HEK293T (cell line): ENCODE data around the gene STX18.
A peak's percentile ranks its signal among the peaks of the same experiment; 100 is the strongest.

Experiments used
- CTCF ChIA-PET: fragments of 350-600 bp; formaldehyde crosslinking; extraction: SDS; loops from one replicate; lab custom pipeline; 2021; ENCODE audit warnings: antibody characterized with exemption, inconsistent platforms; lab: Yijun Ruan, JAX
- POLR2A ChIA-PET: fragments of 350-600 bp; formaldehyde crosslinking; extraction: SDS; loops from one replicate; lab custom pipeline; 2020; ENCODE audit warnings: antibody characterized with exemption, inconsistent platforms; lab: Yijun Ruan, JAX
- DNase-seq: peaks from one replicate; pipeline ENCODE4 v3.0.0; 2012; ENCODE audit warnings: mixed read lengths; ENCODE audit errors: extremely low spot score
- ARNT ChIP-seq: fragments of 450-650 bp; IDR thresholded peaks from 2 replicates; pipeline ENCODE4 v1.6.1; 2017; ENCODE audit warnings: mild to moderate bottlenecking
- BHLHE40 ChIP-seq: fragments of 450-650 bp; IDR thresholded peaks from 2 replicates; pipeline ENCODE4 v1.6.1; 2016; ENCODE audit warnings: mild to moderate bottlenecking, moderate library complexity, borderline replicate concordance
- CTBP1 ChIP-seq: fragments of 450-650 bp; IDR thresholded peaks from 2 replicates; pipeline ENCODE4 v1.6.1; 2016; ENCODE audit warnings: borderline replicate concordance
- ELF4 ChIP-seq: fragments of 450-650 bp; IDR thresholded peaks from 2 replicates; pipeline ENCODE4 v1.6.1; 2017; ENCODE audit warnings: antibody characterized with exemption
- FOXA1 ChIP-seq: fragments of 450-650 bp; IDR thresholded peaks from 2 replicates; pipeline ENCODE4 v1.6.1; 2016; ENCODE audit warnings: mild to moderate bottlenecking
- FOXK2 ChIP-seq: fragments of 450-650 bp; IDR thresholded peaks from 2 replicates; pipeline ENCODE4 v1.6.1; 2016; ENCODE audit warnings: mild to moderate bottlenecking
- FOXM1 ChIP-seq: fragments of 450-650 bp; IDR thresholded peaks from 2 replicates; pipeline ENCODE4 v1.6.1; 2017; ENCODE audit warnings: mild to moderate bottlenecking, borderline replicate concordance
- HDGF ChIP-seq: fragments of 450-650 bp; IDR thresholded peaks from 2 replicates; pipeline ENCODE4 v1.6.1; 2017; ENCODE audit warnings: antibody characterized with exemption, borderline replicate concordance
- L3MBTL2 ChIP-seq: fragments of 450-650 bp; conservative IDR thresholded peaks from 2 replicates; pipeline ENCODE4 v1.6.1; 2016; ENCODE audit warnings: mild to moderate bottlenecking
- LEF1 ChIP-seq: fragments of 450-650 bp; IDR thresholded peaks from 2 replicates; pipeline ENCODE4 v1.6.1; 2017; ENCODE audit warnings: mild to moderate bottlenecking, borderline replicate concordance
- NFRKB ChIP-seq: fragments of 450-650 bp; IDR thresholded peaks from 2 replicates; pipeline ENCODE4 v1.6.1; 2016; ENCODE audit warnings: mild to moderate bottlenecking, moderate library complexity
- SP1 ChIP-seq: fragments of 450-650 bp; IDR thresholded peaks from 2 replicates; pipeline ENCODE4 v1.6.1; 2017
- SUZ12 ChIP-seq: fragments of 450-650 bp; IDR thresholded peaks from 2 replicates; pipeline ENCODE4 v1.6.1; 2016; ENCODE audit warnings: mild to moderate bottlenecking
- TARDBP ChIP-seq: fragments of 450-650 bp; IDR thresholded peaks from 2 replicates; pipeline ENCODE4 v1.6.1; 2016
- ZNF384 ChIP-seq: fragments of 450-650 bp; IDR thresholded peaks from 2 replicates; pipeline ENCODE4 v1.6.1; 2016
- TF ChIP-seq, protein P1 (sequence below): fragments of 450-650 bp; IDR thresholded peaks from 2 replicates; pipeline ENCODE4 v1.6.1; 2016

The STX18 gene

GRCh38 chr4:4492161-4492847 lies 49.5 kb downstream of the STX18 start:
- ChIA-PET CTCF (no interaction called here), POLR2A (no interaction called here)
- TF ChIP-seq, protein P1, sequence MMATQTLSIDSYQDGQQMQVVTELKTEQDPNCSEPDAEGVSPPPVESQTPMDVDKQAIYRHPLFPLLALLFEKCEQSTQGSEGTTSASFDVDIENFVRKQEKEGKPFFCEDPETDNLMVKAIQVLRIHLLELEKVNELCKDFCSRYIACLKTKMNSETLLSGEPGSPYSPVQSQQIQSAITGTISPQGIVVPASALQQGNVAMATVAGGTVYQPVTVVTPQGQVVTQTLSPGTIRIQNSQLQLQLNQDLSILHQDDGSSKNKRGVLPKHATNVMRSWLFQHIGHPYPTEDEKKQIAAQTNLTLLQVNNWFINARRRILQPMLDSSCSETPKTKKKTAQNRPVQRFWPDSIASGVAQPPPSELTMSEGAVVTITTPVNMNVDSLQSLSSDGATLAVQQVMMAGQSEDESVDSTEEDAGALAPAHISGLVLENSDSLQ = peak; percentile 17; the same call in 1 of the 2 replicates
- TF ChIP-seq LEF1 (no peak), CTBP1 (no peak)
- no peak for DNase-seq

DNA sequence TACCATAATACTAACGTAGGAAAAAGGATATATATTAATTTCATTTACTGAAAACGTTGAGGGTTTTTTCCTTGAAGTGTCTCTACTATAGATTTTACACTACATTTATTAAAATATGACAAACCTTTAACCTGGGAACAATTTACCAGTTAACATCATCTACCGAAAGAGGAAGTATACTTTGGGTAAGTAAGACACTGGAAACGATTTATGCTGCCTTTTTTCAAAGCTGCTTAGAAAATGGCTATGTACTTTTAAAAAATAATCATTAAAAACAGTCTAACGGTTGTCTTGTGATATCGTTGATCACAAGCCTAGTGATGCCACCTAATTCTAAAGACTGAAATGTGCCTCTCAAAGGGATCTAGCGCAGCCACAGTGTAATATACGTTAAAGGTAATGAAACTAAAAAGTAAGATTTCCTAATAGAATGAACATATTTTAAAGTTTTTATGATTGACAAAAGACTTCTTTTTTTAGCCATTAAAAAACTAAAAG lies 50.4 kb downstream of the STX18 start:
- POLR2A ChIA-PET = no interaction called here
- DNase-seq = no peak
- CTCF ChIA-PET = no interaction called here
- no peak for TF ChIP-seq HDGF
- no peak for TF ChIP-seq BHLHE40
- TF ChIP-seq LEF1 = no peak
- no peak for TF ChIP-seq SP1
- no peak for TF ChIP-seq CTBP1
- TF ChIP-seq, protein P1 = no peak
- TF ChIP-seq FOXM1 = no peak
- TF ChIP-seq TARDBP = no peak
- TF ChIP-seq ZNF384 = no peak
- TF ChIP-seq NFRKB = no peak
- no peak for TF ChIP-seq L3MBTL2

- TF ChIP-seq ZNF384 = no peak
- no peak for DNase-seq
- POLR2A ChIA-PET = no interaction called here
- CTCF ChIA-PET = interaction anchor here (0.6 kb wide), 1 partner anchor 28 kb away, joined by 3 read pairs; no protein-coding TSS in a partner anchor
Measured at GRCh38 chr4:4490816-4491215, 51.0 kb downstream of the STX18 start.

DNA sequence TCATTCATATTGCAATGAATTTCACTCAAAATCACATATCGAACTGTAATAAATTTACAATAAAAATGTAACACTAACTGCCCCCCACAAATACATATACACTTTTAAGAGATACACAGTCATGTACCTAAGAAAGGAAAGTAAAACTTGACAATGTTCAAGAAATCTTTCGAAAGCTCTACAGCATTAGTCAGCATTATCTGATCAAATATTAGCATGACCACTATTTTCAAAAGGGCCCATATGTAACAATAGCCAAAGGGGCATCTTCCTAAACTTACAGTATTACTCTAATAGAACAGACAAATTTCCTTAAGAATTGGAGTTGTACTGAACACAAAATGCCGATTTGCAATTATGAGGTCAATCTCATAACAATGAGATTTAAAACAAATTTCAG lies 51.8 kb downstream of the STX18 start:
- ChIA-PET POLR2A (no interaction called here), CTCF (no interaction called here)
- TF ChIP-seq LEF1 = no peak
- no peak for TF ChIP-seq BHLHE40
- no peak for TF ChIP-seq SP1
- no peak for TF ChIP-seq FOXM1
- no peak for TF ChIP-seq NFRKB
- no peak for TF ChIP-seq ARNT
- TF ChIP-seq L3MBTL2 = no peak
- no peak for TF ChIP-seq SUZ12
- no peak for TF ChIP-seq ZNF384
- TF ChIP-seq TARDBP = no peak
- no peak for TF ChIP-seq CTBP1
- TF ChIP-seq HDGF = no peak
- no peak for TF ChIP-seq FOXK2
- no peak for TF ChIP-seq ELF4
- TF ChIP-seq, protein P1 = no peak
- TF ChIP-seq FOXA1 = no peak
- DNase-seq = no peak

DNA sequence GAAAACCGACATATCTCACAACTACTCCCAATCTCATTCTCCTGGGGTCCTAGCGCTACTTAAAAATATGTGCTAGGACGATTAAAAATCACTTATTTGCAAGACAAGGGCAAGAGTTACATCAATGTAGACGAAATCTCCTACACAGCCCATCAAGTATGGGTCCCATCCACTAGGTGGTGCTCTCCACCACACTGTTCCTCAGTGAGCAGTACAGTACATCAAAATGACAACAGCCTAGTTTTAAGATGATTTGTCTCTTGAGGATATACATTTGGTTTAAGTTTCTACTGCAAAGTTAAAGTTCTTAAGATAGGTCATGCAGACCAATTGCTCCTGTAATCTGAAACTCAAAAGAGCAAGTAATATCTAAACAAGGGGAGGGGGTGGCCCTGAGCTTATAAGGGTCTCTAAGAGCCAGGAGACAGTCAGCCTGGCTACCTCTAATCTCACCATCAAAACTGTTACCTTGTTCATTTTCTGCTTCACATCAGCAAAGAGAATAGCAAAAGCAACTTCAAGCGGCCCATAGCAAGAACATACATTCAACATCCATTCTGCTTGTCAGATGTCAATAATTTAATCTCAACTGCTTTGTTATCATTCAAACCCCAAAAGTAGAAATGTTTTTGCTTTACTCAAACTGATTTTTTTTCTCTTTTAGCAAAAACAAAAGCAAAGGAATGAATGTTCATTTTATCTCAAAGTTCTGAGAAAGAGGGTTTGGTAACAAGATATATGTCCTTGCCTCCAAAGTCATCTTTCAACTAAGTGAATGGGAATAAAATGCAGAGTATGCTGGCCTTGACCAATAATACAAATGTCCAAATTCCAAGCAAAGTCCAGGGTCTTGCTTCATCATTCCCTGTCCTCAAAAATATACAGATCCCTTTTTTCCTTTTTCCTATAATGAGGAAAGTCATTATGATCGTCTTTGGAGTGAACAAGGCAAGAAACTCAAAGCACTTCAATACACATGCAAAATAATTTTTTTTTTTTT lies 53.1 kb downstream of the STX18 start:
- CTCF ChIA-PET = interaction anchor here (0.5 to 1.0 kb wide), 5 partner anchors 10 to 1653 kb away, joined by 3 to 5 read pairs (median 4); no protein-coding TSS in a partner anchor
- POLR2A ChIA-PET = no interaction called here
- TF ChIP-seq ZNF384 = 0 out of 2 replicates have a peak, but pooled peaks have one; percentile 31
- TF ChIP-seq, protein P1 = peak; percentile 68
- TF ChIP-seq FOXK2 = no peak
- no peak for TF ChIP-seq SUZ12
- no peak for TF ChIP-seq BHLHE40
- TF ChIP-seq HDGF = no peak
- DNase-seq = peak; percentile 73

DNA sequence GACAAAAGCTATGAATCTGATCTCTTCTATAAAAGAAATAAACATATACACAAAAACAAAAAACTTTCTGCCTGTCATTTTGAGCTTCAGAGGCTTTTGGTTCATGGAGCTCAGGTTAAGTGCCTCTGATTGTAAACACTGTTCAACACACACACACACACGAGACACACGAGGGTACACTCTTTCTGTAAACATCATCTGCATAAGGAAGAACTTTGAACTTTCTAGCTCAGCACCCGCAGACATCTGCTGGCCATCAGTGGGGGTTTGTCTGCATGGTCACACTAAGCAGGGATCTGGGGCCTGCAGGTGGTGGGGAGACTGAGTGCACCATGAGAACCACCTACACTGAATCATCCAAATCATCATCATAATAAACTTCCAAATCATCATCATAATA lies 54.9 kb downstream of the STX18 start:
- no peak for DNase-seq
- TF ChIP-seq ELF4 (no peak), ZNF384 (no peak), ARNT (no peak)
- ChIA-PET CTCF (no interaction called here), POLR2A (no interaction called here)
